GM21619 (cell line): ENCODE measurements around the gene PRR14.
A peak's percentile ranks its signal among the peaks of the same experiment; 100 is the strongest.

Experiments
- ATAC-seq: cut with Tn5 transposase; IDR thresholded peaks from one replicate; pipeline ENCODE4 v1.9.1; 2021; ENCODE audit not compliant: unreplicated experiment

The PRR14 gene

GRCh38 chr16:30650369-30651123 lies at the start of gene PRR14:
TSS of gene PRR14 (plus strand) at chr16:30650960. CDS start at chr16:30651646, 686 bp downstream.
- ATAC-seq = peak; percentile 66

GRCh38 chr16:30601966-30602365 lies 48.8 kb upstream of the PRR14 start:
- no peak for ATAC-seq

DNA sequence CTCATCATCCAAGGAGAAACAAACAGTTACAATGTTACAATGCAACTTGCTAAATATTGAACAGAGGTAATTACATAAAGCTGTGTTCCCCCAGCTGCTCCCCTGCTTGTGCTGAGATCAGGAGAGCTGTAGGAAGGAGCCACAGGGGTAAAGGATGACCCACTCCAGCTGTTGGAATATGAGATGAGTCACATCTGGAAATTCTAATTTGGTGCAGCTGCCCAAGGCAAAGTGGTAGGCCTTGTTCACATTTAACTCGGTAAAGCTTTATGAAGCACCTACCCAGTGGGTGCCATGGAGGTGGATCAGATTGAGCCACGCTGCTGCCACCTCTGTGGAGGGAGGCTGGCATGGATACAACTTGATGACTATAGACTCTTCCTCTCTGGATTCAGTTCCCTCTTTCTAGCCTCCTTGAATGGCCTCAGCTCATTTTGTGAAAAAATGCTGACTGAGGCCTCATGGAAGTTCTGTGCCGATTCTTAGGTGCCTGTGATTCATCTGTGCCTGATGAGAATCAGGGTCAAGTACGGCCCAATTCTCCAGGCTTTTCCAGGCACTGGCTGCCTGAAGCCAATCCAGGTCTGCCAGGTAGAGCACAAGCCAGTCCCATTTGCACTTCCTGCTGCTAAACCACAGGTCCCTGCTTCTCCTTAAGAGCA lies 48.0 kb upstream of the PRR14 start:
- ATAC-seq = no peak

GRCh38 chr16:30603945-30604315 lies 46.8 kb upstream of the PRR14 start:
- no peak for ATAC-seq

GRCh38 chr16:30604316-30604947 lies 46.3 kb upstream of the PRR14 start:
- no peak for ATAC-seq

DNA sequence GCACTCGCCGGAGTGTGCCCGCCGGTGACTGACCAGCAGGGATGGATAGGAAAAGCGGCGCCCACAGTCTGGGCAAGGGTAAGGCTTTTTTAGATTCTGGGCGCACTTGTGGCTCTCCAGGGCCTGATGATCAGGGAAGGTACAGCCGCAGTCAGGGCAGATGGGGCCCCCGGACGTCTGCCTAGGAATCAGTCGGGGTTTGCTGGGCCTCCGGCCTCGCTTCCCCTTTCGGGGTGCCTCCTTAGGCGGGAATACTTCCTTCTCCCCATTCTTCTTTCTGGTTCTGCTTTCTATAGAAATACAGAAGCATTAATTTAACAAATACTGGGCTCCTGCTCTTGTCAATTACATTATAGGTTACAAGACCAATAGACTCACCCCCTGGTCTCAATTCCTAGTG lies 45.6 kb upstream of the PRR14 start:
- no peak for ATAC-seq

DNA sequence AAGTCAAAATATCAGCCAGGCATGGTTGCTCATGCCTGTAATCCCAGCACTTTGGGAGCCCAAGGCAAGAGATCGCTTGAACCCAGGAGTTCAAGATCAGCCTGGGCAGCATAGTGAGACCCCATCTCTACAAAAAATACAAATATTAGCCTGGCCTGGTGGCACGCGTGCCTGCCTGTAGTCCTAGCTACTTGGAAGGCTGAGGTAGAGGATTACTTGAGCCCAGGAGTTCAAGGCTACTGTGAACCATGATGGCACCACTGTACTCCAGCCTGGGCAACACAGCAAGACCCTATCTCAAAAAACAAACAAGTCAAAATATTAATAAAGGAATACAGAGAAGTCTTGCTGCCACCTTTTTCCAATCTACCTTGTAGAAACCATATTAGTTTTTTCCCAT lies 44.8 kb upstream of the PRR14 start:
- ATAC-seq = no peak

GRCh38 chr16:30609002-30609925 lies 41.5 kb upstream of the PRR14 start:
- peak; percentile 45 for ATAC-seq

- peak; percentile 83 for ATAC-seq
Measured at GRCh38 chr16:30609926-30610839, 40.6 kb upstream of the PRR14 start, which contains the start of gene ZNF689. TSS of gene ZNF689 (minus strand) at chr16:30610389. CDS start at chr16:30610041, 348 bp downstream.

GRCh38 chr16:30615358-30616091 lies 35.2 kb upstream of the PRR14 start:
- no peak for ATAC-seq

DNA sequence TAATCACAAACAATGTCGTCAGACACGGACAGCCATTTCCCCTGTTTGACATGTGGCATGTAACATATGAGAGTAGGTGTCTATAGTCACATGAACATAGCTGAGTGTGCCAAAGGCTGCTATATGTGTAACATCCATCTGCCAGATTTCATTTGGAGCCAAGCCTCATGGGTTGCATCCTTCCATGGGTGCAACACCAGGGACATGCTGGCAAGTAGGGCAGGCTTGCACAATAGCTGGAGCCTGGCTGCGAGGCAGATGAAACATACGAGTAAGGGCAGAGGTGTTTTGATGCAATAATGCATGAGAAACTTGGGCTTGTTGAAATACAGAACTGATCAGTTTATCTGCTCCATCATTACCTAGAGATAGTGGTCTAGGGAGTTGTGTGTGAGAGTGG lies 31.6 kb upstream of the PRR14 start:
- no peak for ATAC-seq

DNA sequence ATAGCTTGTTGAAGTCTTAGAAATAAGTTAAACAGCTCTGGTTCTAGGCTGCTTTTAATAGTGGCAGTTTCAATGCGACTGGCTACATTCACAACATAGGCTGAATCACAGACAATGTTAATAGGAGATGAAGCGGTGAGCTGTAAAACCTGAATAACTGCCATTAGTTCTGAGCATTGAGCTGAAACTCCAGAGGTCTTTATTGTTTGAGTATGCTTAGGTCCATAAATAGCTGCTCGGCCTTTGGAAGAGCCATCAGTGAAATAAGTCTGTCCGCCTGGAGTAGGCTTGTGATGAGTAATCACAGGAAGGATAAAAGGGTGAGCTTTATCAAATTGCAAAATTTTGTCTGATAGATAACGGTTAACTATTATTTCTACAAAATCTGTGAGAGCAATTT lies 31.1 kb upstream of the PRR14 start:
- no peak for ATAC-seq

GRCh38 chr16:30620169-30620568 lies 30.6 kb upstream of the PRR14 start:
- no peak for ATAC-seq

DNA sequence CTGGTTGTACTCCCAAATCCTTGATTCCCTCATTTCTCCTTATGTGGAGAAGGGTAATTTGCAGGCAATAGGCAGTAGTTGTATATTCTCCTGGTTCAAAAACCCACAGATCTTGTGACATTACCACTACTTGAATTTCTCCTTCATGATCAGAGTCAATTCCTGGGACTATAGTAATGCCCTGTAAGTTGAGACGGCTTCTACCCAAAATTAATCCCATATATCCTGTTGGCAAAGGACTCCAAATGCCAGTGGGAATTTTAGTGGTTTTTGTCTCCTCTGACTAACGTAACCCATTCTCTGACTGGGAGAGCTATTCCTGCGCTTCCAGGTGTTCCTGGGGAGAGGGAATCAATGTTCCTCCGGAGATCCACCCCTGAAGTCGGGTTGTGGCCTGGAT lies 29.0 kb upstream of the PRR14 start:
- no peak for ATAC-seq

DNA sequence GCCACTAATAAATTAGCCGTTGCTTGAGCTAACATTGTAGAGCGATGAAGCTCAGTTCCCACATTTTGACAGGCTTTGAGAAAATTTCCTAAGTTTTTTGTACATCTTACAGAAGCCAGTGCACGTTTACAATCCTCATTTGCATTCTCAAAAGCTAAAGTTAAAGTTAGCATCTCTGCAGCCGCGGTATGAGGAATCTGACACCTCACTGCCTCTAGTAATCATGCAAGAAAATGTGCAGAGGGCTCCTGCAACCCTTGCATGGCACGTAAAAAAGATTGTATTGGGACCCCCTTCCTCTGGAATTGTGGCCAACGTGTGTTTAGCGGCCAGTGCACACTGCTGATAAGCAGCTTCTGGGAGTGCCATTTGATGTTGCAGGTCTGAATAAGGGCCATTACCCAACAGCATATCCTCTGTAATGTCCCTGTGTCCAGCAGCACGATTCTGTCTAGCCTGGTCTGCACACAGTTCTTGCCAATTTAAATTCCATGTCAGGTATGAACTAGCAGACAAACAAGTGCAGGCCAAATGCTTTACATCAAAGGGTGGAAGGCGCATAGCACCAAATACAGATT lies 28.2 kb upstream of the PRR14 start:
- ATAC-seq = no peak

DNA sequence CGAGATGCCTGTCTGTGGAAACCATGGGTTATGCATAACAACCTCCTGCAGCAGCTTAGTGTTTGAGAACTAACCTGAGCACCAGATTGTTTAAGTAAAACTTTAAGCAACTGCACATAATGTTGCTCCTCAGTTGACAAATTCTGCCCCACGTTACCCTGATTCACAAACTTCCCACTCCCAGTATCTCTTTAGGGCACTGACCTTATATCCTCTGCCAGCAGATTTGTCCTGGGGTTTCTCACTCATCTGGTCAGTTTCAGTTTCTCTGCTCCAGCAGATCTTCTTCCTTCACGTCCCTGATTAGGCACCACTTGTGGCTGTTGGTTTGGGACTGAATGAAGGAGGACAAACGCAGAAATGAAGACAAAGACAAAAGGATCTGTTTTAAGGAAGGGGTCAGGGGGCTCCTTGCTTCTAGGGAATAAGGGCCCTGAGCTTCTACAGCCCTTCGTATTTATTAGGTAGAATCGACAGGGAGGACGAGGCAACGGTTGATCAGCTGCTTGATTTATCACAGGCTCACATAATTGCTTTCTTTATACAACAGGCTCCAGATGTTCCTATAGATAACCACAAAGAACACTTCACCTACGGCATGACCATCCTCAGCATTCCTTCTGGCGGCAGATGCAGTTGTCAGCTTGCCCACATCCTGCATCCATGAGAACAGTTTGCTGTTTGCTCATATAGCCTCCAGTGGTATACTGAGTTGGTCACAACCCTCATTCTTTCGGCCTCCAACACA lies 27.1 kb upstream of the PRR14 start:
- ATAC-seq = no peak

- ATAC-seq = no peak
Measured at GRCh38 chr16:30626236-30626635, 24.5 kb upstream of the PRR14 start.
